ENCODE results near the gene VSIG1.

- TF ChIP-seq, protein P1, sequence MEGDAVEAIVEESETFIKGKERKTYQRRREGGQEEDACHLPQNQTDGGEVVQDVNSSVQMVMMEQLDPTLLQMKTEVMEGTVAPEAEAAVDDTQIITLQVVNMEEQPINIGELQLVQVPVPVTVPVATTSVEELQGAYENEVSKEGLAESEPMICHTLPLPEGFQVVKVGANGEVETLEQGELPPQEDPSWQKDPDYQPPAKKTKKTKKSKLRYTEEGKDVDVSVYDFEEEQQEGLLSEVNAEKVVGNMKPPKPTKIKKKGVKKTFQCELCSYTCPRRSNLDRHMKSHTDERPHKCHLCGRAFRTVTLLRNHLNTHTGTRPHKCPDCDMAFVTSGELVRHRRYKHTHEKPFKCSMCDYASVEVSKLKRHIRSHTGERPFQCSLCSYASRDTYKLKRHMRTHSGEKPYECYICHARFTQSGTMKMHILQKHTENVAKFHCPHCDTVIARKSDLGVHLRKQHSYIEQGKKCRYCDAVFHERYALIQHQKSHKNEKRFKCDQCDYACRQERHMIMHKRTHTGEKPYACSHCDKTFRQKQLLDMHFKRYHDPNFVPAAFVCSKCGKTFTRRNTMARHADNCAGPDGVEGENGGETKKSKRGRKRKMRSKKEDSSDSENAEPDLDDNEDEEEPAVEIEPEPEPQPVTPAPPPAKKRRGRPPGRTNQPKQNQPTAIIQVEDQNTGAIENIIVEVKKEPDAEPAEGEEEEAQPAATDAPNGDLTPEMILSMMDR (IDR thresholded peaks at IDR 0.05): no peak
- TF ChIP-seq POLR2A (IDR thresholded peaks at IDR 0.05) (no peak), POLR2AphosphoS5 (IDR thresholded peaks at IDR 0.05) (no peak), EP300 (IDR thresholded peaks at IDR 0.05) (no peak)
Measured at GRCh38 chrX:108034725-108035124, 10.1 kb upstream of the VSIG1 start.

Measured in stomach (tissue), 4 donors.